Measurements from ENCODE around the gene ABCA13. TPM values are rescaled to one million over a fixed set of nuclear protein-coding genes. Genes with fewer than 3 reads are reported as not detected.

ABCA13 gene
- total RNA-seq, 4 donors from 2014 or later, result 0.19 to 0.33 TPM; not detected in 2

DNA sequence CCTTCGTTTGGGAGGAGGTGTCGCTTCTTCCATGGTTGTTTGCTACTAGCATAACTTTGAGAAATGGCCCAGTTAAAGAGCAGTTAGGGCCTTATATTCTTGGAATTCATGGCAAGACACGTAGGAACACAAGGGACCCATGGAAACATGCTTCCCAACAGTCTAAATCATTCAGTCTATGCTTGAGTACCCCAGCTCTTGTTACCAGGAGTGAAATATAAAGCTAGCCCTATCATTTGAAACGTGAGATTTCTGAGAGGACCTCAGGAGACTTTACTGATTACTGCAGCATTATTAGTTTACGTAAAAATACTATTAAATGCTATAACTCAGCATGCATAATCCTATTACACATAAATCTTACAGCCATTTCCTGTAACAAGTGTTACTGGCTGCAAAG, 424.5 kb downstream of the ABCA13 start:
- TF ChIP-seq, protein P1, sequence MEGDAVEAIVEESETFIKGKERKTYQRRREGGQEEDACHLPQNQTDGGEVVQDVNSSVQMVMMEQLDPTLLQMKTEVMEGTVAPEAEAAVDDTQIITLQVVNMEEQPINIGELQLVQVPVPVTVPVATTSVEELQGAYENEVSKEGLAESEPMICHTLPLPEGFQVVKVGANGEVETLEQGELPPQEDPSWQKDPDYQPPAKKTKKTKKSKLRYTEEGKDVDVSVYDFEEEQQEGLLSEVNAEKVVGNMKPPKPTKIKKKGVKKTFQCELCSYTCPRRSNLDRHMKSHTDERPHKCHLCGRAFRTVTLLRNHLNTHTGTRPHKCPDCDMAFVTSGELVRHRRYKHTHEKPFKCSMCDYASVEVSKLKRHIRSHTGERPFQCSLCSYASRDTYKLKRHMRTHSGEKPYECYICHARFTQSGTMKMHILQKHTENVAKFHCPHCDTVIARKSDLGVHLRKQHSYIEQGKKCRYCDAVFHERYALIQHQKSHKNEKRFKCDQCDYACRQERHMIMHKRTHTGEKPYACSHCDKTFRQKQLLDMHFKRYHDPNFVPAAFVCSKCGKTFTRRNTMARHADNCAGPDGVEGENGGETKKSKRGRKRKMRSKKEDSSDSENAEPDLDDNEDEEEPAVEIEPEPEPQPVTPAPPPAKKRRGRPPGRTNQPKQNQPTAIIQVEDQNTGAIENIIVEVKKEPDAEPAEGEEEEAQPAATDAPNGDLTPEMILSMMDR (IDR thresholded peaks at IDR 0.05; ENCODE audit: low read depth), result no peak

DNA sequence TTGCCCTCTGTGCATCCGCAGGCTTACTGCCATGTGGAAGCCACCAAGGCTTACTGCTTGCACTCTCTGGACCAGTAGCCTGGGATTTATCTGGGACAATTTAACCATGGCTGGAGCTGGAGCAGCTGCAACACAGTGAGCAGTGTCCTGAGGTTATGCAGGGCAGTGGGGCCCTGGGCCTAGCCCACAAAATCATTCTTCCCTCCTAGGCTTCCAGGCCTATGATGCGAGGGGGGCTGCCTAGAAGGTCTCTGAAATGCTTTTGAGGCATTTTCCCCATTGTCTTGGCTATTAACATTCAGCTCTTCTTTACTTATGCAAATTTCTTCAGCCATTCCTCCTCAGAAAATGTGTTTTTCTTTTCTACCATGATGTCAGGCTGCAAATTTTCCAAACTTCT, 439.4 kb downstream of the ABCA13 start:
- TF ChIP-seq, protein P1 (IDR thresholded peaks at IDR 0.05; ENCODE audit: low read depth), result no peak

DNA sequence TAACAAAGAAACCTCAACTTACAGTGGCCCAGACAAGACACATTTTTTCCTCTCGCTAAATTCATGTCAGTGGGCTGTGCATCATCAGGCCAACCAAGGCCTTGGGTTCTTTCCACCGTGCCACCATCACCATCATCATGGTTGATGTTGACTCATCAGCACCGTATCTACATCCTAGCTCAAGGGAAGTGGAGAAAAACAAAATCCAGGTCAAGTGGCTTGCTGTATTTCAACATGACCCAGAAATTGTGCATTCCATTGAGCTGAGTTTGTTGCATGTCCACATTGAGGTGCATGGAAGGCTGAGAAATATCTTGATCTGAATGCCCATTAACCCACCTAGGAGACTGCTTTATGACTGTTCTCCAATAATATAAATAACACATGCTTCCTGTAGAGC, 440.7 kb downstream of the ABCA13 start:
- TF ChIP-seq, protein P1 (IDR thresholded peaks at IDR 0.05; ENCODE audit: low read depth), result no peak

DNA sequence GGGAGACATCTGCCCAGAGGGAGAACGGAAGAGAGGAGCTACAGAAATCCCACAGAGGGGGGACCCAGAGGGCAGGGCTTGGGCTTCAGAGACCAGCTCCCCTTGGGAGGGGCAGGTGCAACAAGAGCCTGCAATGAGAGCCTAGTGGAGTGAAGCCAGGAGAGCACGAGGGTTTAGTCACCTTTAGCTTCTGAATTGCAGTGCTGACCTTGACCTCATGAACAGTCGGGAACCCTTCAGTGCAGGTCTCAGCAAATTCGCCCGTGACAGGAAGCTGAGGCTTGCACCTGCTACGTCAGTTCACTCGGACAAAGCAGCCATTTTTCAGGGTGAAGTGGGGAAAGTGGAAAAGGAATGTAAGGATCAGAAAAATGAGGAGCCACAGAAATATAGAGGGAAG, 446.2 kb downstream of the ABCA13 start:
- TF ChIP-seq, protein P1 (IDR thresholded peaks at IDR 0.05; ENCODE audit: low read depth), result no peak

DNA sequence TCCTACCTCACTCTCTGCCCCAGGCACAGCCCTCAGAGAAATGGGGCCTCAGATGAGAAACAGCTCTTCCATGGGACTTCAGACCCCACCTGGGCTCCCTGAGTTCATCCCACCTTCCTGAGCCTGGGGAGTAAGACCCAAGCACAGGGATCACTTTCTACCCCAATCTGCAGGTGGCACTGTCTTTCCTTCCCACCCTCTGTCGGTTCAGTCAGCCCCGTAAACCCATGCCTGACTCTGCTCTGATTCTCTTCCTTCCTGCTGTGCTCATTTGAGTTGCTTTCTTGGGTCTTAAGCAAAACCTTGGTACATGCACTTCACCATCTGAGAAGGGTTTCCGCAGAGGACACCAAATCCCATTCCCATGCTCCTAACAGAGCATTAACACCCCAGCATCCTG, 446.7 kb downstream of the ABCA13 start:
- TF ChIP-seq, protein P1 (IDR thresholded peaks at IDR 0.05; ENCODE audit: low read depth), result no peak

DNA sequence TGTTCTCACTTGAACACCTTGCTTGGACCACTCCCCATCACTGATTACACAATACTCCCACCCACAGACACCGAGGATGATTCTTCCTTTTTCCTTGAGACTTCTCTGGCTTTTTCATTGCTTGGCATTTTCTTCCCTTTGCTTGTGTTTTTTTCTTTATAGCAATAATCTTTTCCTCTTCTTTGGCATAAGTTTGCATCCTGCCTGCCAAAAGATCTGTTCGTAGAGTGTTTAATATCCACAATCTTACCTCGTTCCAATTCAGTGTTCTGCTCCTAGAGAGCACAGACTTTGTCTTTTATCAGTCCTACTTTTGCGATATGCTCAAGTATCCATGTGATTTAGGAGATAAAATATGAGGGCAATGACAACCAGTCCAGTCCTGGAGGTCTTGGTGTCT, 449.8 kb downstream of the ABCA13 start:
- TF ChIP-seq, protein P1 (IDR thresholded peaks at IDR 0.05; ENCODE audit: low read depth), result no peak

DNA sequence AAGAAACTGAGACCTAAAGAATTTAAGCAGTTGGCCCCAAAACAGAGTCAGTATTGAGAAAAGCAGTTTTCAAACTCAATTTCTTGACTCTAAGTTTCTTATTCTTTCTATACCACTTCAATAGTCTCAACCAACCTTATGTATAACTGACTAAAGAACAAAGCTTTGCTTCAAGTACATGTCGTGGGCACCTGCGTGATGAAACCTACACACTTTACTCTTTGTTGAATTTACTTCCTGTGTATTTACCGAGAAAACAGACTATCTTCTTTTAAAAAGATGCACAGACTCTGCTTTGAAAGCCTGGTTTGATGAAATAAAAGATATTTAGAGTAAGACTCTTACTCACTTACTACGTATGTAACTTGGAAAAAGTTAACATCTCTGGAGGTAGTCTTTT, 455.9 kb downstream of the ABCA13 start:
- TF ChIP-seq, protein P1 (IDR thresholded peaks at IDR 0.05; ENCODE audit: low read depth), result no peak
